ENCODE results near the gene FBRSL1. TPM values are rescaled to one million over a fixed set of nuclear protein-coding genes. Genes with fewer than 3 reads are reported as not detected.
A peak's percentile ranks its signal among the peaks of the same experiment; 100 is the strongest.

FBRSL1 gene
- total and polyA plus RNA-seq, 2 of the 8 experiments (the other 6 are each of a cell fraction or from before 2014, with no cell fraction given), result 18.4 to 109 TPM

GRCh38 chr12:132524405-132524804 lies 34.5 kb downstream of the FBRSL1 start:
- 91% methylated on average over 16 of the region's 16 CpGs; no CpG with 5 or more reads in 1 of the 2 experiments for WGBS, 2 experiments (ENCODE audit: extremely low coverage in 1 of 2, insufficient coverage in 1 of 2, insufficient read length in 1 of 2, insufficient replicate concordance in 2 of 2, low coverage in 1 of 2, low lambda C conversion rate in 2 of 2, missing lambda C conversion rate in 1 of 2)
- TF ChIP-seq TAF1 (IDR thresholded peaks at IDR 0.05; ENCODE audit: low read depth, low read length) (no peak), RXRA (IDR thresholded peaks at IDR 0.05; ENCODE audit: insufficient read depth, low read depth, low read length) (no peak)

More at GRCh38 chr12:132524405-132524804, 34.5 kb downstream of the FBRSL1 start:
- Histone ChIP-seq H3K23ac (ENCODE audit: insufficient read length) (no peak overlapping the region), H3K79me2 (ENCODE audit: control insufficient read depth in 1 of 2, insufficient read depth in 2 of 2, low read length in 2 of 2) (no peaks in the 10 kb centered on the region), H2AFZ (ENCODE audit: low read length) (no peak overlapping the region), H3K18ac (ENCODE audit: extremely low read depth, low read length) (no peak overlapping the region), H3K4me1 (replicated peaks in 1 of 4; ENCODE audit: control insufficient read depth in 3 of 4, insufficient read depth in 4 of 4, low read length in 3 of 4) (peaks cover 0 to 15% (median 11%) of the 10 kb centered on the region in 4 experiments; a peak in 6 of 7 replicates), H3K36me3 (ENCODE audit: control insufficient read depth in 2 of 4, insufficient read depth in 4 of 4, low read length in 3 of 4) (no peaks in the 10 kb centered on the region), H2BK20ac (ENCODE audit: low read length) (no peak overlapping the region), H3K56ac (replicated peaks; ENCODE audit: insufficient read length, low read depth, low read length) (no peak overlapping the region), H2BK15ac (ENCODE audit: low read length) (no peak overlapping the region), H3K23me2 (ENCODE audit: low read depth, low read length) (no peaks in the 10 kb centered on the region), H4K20me1 (replicated peaks in 1 of 2; ENCODE audit: control insufficient read depth in 1 of 2, insufficient read depth in 2 of 2, low read length in 2 of 2) (peaks cover 7 to 24% of the 10 kb centered on the region in 2 experiments), H4K5ac (ENCODE audit: insufficient read length, low read depth, low read length) (no peak overlapping the region), H3K9ac (replicated peaks in 1 of 4; ENCODE audit: extremely low read depth in 1 of 4, low read depth in 3 of 4, low read length in 3 of 4) (no peak overlapping the region), H3K4ac (replicated peaks; ENCODE audit: insufficient read length, low read depth, low read length) (peak overlapping the region; percentile 53), H4K8ac (ENCODE audit: extremely low read depth, insufficient read depth, low read length) (no peak overlapping the region), H3K27me3 (replicated peaks in 1 of 4; ENCODE audit: control insufficient read depth in 3 of 4, extremely low read depth in 1 of 4, insufficient read depth in 3 of 4, low read length in 3 of 4) (peaks cover 0 to 23% (median 20%) of the 10 kb centered on the region in 4 experiments; a peak in 6 of 7 replicates), H2BK5ac (ENCODE audit: low read depth, low read length) (no peak overlapping the region), H3K4me2 (ENCODE audit: insufficient read depth in 1 of 2, low read depth in 2 of 2, low read length in 2 of 2) (no peak overlapping the region), H2AK5ac (ENCODE audit: low read depth, low read length) (no peak overlapping the region), H3K14ac (ENCODE audit: insufficient read length) (no peak overlapping the region), H3K4me3 (ENCODE audit: extremely low read depth in 1 of 4, insufficient read depth in 2 of 4, low read depth in 3 of 4, low read length in 4 of 4) (no peak overlapping the region), H3K27ac (ENCODE audit: low read depth, low read length) (no peak overlapping the region), H4K91ac (replicated peaks; ENCODE audit: insufficient read length, low read length) (no peak overlapping the region), H3K9me3 (ENCODE audit: insufficient read depth in 2 of 2, low read depth in 1 of 2, low read length in 1 of 2) (peaks cover under 1 to 1% of the 10 kb centered on the region in 2 experiments; a peak in 3 of 4 replicates), H2BK120ac (replicated peaks; ENCODE audit: low read depth, low read length) (no peak overlapping the region), H3K79me1 (ENCODE audit: low read depth, low read length) (no peaks in the 10 kb centered on the region; the same call in 1 of the 2 replicates), H2BK12ac (ENCODE audit: low read depth, low read length) (no peak overlapping the region)
- CTCF ChIA-PET (ENCODE audit: partially characterized antibody), result interaction anchor here (1.1 to 8.6 kb wide), 22 partner anchors 8 to 142 kb away, joined by 3 to 83 read pairs (median 4); no protein-coding TSS in a partner anchor
- DNase-seq (ENCODE audit: low read depth in 1 of 2, low spot score in 2 of 2) (no peak), FAIRE-seq (no peak)
- POLR2A ChIA-PET (ENCODE audit: partially characterized antibody), result no interaction called here
